ENCODE results near the gene ARHGEF10L.

The ARHGEF10L gene

DNA sequence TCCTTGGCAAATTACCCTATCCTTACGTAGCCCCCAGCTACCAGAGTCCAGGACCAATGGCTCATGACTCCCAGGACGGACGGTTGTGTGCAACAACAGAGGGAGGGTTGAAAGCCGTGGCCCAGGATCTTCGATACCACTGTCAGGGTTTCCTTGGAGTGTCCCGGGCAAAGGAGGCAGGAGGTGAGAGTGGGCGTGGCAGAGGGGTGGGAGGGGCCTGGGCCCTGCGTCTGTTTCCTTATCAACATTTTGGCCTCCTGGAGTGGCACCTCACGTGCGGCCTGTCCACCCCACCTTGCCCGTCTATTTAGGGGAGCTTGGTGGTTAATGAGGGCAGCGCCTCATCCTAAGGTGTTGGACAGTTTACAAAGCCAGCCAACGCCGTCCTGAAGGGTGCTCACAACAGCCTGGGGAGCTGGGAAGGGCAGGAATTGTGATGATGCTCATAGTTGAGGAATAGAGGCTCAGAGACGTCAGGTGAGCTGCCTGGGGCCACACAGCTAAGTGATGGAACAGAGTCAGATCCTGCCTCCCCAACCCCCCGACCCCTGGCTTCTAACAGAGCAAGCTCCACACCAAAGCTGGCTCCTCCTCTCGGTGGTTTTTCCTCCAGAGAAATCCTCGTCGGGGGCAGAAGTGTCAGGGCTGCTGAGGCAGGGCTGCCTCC, 17.4 kb upstream of the ARHGEF10L start:
- no peak for DNase-seq (ENCODE audit: low read depth)
- no peak for TF ChIP-seq CTCF (IDR thresholded peaks at IDR 0.05; ENCODE audit: insufficient read depth, low read depth, low read length, missing control alignments)
- no peak overlapping the region for H3K4me3 ChIP-seq (ENCODE audit: low read length)

- no peak for DNase-seq (ENCODE audit: low read depth)
- H3K4me3 ChIP-seq (ENCODE audit: low read length), result no peak overlapping the region
- no peak for TF ChIP-seq CTCF (IDR thresholded peaks at IDR 0.05; ENCODE audit: insufficient read depth, low read depth, low read length, missing control alignments)
These were observed 16.0 kb upstream of the ARHGEF10L start for GRCh38 chr1:17523321-17524041.

DNA sequence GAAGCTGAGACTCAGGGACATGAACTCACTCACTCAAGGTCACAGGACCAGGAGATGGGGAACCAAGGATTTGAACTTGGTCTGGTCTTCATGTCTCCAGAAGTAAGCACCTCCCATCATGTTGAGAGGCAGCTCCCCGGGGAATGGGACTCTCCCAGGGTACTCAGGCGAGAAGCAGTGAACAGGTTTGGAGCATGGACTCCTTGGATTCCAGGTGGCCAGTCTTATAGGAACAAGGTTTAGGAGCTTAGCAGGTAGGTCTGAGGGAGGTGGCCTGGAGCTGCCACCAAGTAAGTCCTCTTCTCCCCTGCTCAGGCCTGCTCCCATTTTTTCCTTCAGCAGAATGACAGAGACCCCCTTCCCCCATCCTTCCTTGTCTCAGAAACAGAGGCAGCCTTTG, 14.9 kb upstream of the ARHGEF10L start:
- H3K4me3 ChIP-seq (ENCODE audit: low read length), result no peak overlapping the region

GRCh38 chr1:17525996-17526686, 13.4 kb upstream of the ARHGEF10L start:
- DNase-seq (ENCODE audit: low read depth), result peak; percentile 32
- no peak for TF ChIP-seq CTCF (IDR thresholded peaks at IDR 0.05; ENCODE audit: insufficient read depth, low read depth, low read length, missing control alignments)
- no peak overlapping the region for H3K4me3 ChIP-seq (ENCODE audit: low read length)

More for the DNA sequence above, 14.9 kb upstream of the ARHGEF10L start:
- no peak for DNase-seq (ENCODE audit: low read depth)
- no peak for TF ChIP-seq CTCF (IDR thresholded peaks at IDR 0.05; ENCODE audit: insufficient read depth, low read depth, low read length, missing control alignments)

- DNase-seq (ENCODE audit: low read depth), result no peak
These were observed 12.2 kb upstream of the ARHGEF10L start for GRCh38 chr1:17527036-17527914.

More at GRCh38 chr1:17527036-17527914, 12.2 kb upstream of the ARHGEF10L start:
- no peak overlapping the region for H3K4me3 ChIP-seq (ENCODE audit: low read length)
- no peak for TF ChIP-seq CTCF (IDR thresholded peaks at IDR 0.05; ENCODE audit: insufficient read depth, low read depth, low read length, missing control alignments)

All from epithelial cell of esophagus (primary cell).